Body of pancreas (tissue), 4 donors: Measurements from ENCODE around the gene ELOB. TPM values are rescaled to one million over a fixed set of nuclear protein-coding genes. Genes with fewer than 3 reads are reported as not detected.

ENCODE experiments used
- ATAC-seq: fragments of 150-250 bp; one replicate; pipeline ENCODE4 v1.9.1; 2016
- DNase-seq, 4 donors: peaks; one replicate each; pipeline ENCODE4 v3.0.0-alpha.2; 2019
- H3K27ac ChIP-seq, 4 donors: fragments of 200-600 bp; sonication (generic); 1 replicate in 3 of 4; 2 replicates in 1 of 4; pipeline versions ENCODE4 v1.5.1 to v1.6.1; 2016 to 2019; ENCODE audit warnings: mild to moderate bottlenecking in 1 of 4, mixed read lengths in 1 of 4, moderate library complexity in 1 of 4
- H3K27me3 ChIP-seq, 2 donors: fragments of 200-600 bp; sonication (generic); one replicate each; pipeline ENCODE4 v1.6.0; 2016; ENCODE audit warnings: mild to moderate bottlenecking in 1 of 2
- H3K36me3 ChIP-seq, 2 donors: fragments of 200-600 bp; sonication (generic); replicated peaks in 1 of 2; 2 replicates each; pipeline ENCODE4 v1.5.1; 2016; ENCODE audit warnings: low read depth in 2 of 2; ENCODE audit not compliant: insufficient read depth in 1 of 2
- H3K4me1 ChIP-seq: fragments of 200-600 bp; sonication (generic); one replicate; pipeline ENCODE4 v1.6.0; 2016
- H3K4me3 ChIP-seq, 2 donors: fragments of 200-600 bp; sonication (generic); 1 replicate in 1 of 2; 2 replicates in 1 of 2; pipeline ENCODE4 v1.5.1; 2016 to 2019
- H3K9me3 ChIP-seq, 3 donors: fragments of 200-600 bp; sonication (generic); 1 replicate in 2 of 3; 2 replicates in 1 of 3; pipeline ENCODE4 v1.5.1; 2016
- CTCF ChIP-seq, 7 experiments: fragments of 450-650 bp in 4 of 7; fragments of 200-600 bp in 3 of 7; sonication (generic) in 3 of 7; IDR thresholded peaks; one replicate each; pipeline ENCODE4 v1.5.1; 2016 to 2019; ENCODE audit warnings: antibody characterized with exemption in 7 of 7
- POLR2A ChIP-seq, 3 donors: fragments of 450-650 bp; IDR thresholded peaks; one replicate each; pipeline ENCODE4 v1.6.1; 2016; ENCODE audit warnings: antibody characterized with exemption in 3 of 3, mild to moderate bottlenecking in 2 of 3
- WGBS, 2 donors: methylation state at CpG; one replicate each; pipeline ENCODE4 v1.1.5; 2017; 5-methylcytosine and 5-hydroxymethylcytosine counted together
- intact Hi-C: fragments of 100-400 bp; cut with DNase I; formaldehyde crosslinking; loops from one replicate; pipeline ENCODE4 v1.15.1; 2023
- total RNA-seq, 2 donors: library from RNA; depleted of rRNA; stranded (reverse); fragments of >200 nt; gene quantifications; one replicate each; pipeline ENCODE4 v1.1.0, GENCODE V29; 2016

ELOB gene
- total RNA-seq, 2 donors from 2014 or later: 77.5 to 186 TPM

GRCh38 chr16:2779978-2780898 is 3.2 kb upstream of the ELOB start:
- no peak for ATAC-seq

GRCh38 chr16:2779151-2779920 is 2.3 kb upstream of the ELOB start:
- DNase-seq (peak in 1 of 4 donors; percentile 4), ATAC-seq (no peak)
- TF ChIP-seq POLR2A (IDR thresholded peaks at IDR 0.05) (no peak), CTCF (IDR thresholded peaks at IDR 0.05) (no peak)
- Histone ChIP-seq H3K27me3 (no peaks in the 10 kb centered on the region), H3K9me3 (no peaks in the 10 kb centered on the region), H3K27ac (no peak overlapping the region), H3K4me3 (no peak overlapping the region), H3K36me3 (peaks cover 0 to 2% of the 10 kb centered on the region in 2 donors), H3K4me1 (peaks cover 27% of the 10 kb centered on the region)
- intact Hi-C loops: no loop called here
- WGBS, 2 donors: 82 to 90% methylated on average over 13 to 23 of the region's 23 CpGs

More at GRCh38 chr16:2779978-2780898, 3.2 kb upstream of the ELOB start:
- Histone ChIP-seq H3K4me1 (peaks cover 32% of the 10 kb centered on the region), H3K4me3 (no peak overlapping the region), H3K27me3 (peaks cover 0 to 2% of the 10 kb centered on the region in 2 donors), H3K27ac (no peak overlapping the region), H3K9me3 (no peaks in the 10 kb centered on the region), H3K36me3 (no peaks in the 10 kb centered on the region)
- TF ChIP-seq CTCF (IDR thresholded peaks at IDR 0.05) (no peak), POLR2A (IDR thresholded peaks at IDR 0.05) (no peak)
- intact Hi-C loops: no loop called here
- 67 to 70% methylated on average over 14 to 17 of the region's 17 CpGs for WGBS, 2 donors
- DNase-seq: peak in 1 of 4 donors; percentile 3

- DNase-seq (no peak), ATAC-seq (no peak)
- intact Hi-C loops: no loop called here
- H3K27ac ChIP-seq: peak overlapping the region; percentile 98 to 100 (median 100)
- peaks cover 0 to 2% of the 10 kb centered on the region in 2 donors for H3K36me3 ChIP-seq
- H3K9me3 ChIP-seq: no peaks in the 10 kb centered on the region
- H3K27me3 ChIP-seq: no peaks in the 10 kb centered on the region
- peaks cover 27% of the 10 kb centered on the region for H3K4me1 ChIP-seq
- H3K4me3 ChIP-seq: no peak overlapping the region
- TF ChIP-seq CTCF (IDR thresholded peaks at IDR 0.05) (no peak), POLR2A (IDR thresholded peaks at IDR 0.05) (no peak)
- 86 to 97% methylated on average over 8 to 12 of the region's 12 CpGs for WGBS, 2 donors
Measured at GRCh38 chr16:2778630-2778958, 1.5 kb upstream of the ELOB start.

GRCh38 chr16:2777903-2778629 is 986 bp upstream of the ELOB start:
- Histone ChIP-seq H3K36me3 (peaks cover 0 to 2% of the 10 kb centered on the region in 2 donors), H3K27me3 (no peaks in the 10 kb centered on the region), H3K4me1 (peaks cover 27% of the 10 kb centered on the region), H3K9me3 (no peaks in the 10 kb centered on the region), H3K4me3 (peak overlapping the region; percentile 51 to 97), H3K27ac (peak overlapping the region; percentile 98 to 100 (median 100))
- DNase-seq (peak in 1 of 4 donors; percentile 29), ATAC-seq (peak; percentile 19)
- TF ChIP-seq POLR2A (IDR thresholded peaks at IDR 0.05) (peak in 1 of 3 donors; percentile 8), CTCF (IDR thresholded peaks at IDR 0.05) (no peak)
- WGBS, 2 donors: 8 to 11% methylated on average over 9 to 26 of the region's 27 CpGs
- intact Hi-C loops: no loop called here
